IPS DF 4.7 (cell line): ENCODE measurements around the gene ACAD9.
"Not testable (repeated sequence)": the region's sequence is repeated elsewhere in the genome, so short reads cannot be mapped to it uniquely, and the experiment has no call there.

Source experiments
- DNase-seq: peaks from one replicate; pipeline ENCODE4 v3.0.0-alpha.2; 2013; ENCODE audit warnings: low spot score; ENCODE audit errors: extremely low read depth

The ACAD9 gene

DNA sequence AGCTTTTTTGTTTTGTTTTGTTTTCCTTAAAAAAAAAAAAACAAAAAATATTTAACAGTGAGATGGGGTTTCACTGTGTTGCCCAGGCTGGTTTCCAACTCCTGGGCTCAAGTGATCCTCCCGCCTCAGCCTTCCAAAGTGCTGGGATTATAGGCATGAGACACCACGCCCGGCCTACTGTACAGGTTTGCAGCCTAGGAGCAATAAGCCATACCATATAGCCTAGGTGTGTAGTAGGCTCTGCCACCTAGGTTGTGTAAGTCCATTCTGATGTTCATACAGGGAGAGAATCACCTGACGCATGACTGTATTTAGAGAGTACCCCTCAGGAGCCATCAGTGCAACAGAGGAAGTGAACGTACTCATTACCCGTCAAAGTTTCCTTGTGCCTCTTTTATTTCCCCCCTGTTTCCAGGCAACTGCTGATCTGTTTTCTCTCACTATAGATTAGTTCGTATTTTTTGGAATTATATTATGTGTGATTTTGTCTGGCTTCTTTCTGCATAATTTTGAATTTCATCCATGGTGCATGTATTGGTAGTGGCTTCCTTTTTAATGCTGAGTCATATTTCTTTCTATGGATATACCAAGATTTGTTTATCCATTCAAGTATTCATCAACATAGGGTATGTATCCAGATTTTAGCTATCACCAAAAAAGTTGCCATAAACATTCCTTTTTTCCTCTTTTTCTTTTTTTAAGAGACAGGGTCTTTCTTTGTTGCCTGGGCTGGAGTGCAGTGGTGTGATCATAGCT is 9.9 kb downstream of the ACAD9 start:
- no peak for DNase-seq

DNA sequence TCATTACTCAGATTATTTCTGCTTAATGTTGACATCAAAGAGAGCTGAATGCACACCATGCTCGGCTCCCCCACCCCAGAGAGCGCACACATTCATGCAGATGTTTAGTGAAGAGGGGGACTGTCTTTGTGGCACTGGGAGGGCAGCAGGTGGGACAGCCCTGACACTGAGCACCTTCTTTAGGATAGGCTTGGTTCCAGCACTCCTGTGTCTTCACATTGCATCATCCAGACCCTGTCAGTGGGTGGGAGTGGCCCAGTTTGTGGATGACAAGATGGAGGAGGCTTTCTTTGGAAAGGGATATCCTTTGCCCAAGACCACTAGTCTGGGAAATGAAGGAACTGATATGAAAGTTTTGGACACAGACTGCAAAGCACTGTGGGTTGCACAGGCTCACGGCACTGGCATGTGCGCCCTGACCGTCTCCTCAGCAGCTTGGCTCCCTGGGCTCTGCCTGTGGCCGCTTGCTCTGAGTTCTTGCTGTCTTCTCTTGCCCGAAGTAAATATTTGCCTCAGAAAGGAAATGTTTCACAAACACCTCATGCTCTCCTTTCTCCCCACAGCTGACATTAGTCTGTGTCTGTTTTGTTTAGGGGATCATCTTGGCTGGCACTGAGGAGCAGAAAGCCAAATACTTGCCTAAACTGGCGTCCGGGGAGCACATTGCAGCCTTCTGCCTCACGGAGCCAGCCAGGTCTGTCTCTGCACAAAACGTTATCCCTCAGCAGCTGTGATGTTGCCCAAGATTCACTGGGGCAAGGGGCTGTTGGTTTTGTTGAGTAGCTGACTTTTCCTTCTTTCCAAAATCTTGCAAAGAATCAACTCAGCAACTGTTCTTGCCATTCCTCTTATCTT is 16.6 kb downstream of the ACAD9 start:
- DNase-seq, result no peak

DNA sequence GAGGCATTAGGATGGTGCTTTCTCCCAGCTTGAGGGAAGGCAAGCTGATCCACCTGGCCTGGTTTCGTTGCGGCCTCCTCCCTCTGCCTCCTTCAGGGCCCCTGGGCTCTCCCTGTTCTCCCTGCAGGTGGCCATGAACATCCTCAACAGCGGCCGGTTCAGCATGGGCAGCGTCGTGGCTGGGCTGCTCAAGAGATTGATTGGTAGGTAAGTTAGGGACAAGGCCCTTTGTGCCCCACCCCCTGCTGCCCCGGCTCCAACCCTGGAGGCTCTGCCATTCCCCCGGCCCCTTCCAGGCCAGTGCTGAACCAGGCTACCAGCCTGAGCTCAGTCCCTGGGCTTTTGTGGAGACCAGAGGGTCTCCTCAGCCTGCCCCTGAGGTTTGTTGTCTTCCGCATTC is 23.0 kb downstream of the ACAD9 start:
- DNase-seq, result no peak

DNA sequence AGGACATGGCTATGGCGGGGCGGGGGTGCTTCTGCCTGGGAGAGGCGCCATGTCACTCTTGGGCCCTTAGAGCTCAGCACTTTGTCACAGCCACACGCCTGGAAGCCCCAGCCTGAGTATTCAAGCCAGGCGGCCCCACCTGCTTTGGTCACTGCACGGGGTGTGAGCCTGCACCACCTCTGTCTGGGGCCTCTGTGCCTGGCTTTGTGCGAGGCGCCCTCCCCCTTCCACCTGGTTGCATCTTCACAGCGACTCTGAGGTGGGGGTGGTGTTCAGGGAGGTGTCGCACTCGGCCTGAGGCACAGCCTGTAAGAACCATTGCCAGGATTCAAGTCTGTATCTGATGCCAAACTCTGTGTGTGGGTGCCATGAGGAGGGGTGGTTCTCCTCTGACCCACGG is 24.1 kb downstream of the ACAD9 start:
- DNase-seq, result no peak

DNA sequence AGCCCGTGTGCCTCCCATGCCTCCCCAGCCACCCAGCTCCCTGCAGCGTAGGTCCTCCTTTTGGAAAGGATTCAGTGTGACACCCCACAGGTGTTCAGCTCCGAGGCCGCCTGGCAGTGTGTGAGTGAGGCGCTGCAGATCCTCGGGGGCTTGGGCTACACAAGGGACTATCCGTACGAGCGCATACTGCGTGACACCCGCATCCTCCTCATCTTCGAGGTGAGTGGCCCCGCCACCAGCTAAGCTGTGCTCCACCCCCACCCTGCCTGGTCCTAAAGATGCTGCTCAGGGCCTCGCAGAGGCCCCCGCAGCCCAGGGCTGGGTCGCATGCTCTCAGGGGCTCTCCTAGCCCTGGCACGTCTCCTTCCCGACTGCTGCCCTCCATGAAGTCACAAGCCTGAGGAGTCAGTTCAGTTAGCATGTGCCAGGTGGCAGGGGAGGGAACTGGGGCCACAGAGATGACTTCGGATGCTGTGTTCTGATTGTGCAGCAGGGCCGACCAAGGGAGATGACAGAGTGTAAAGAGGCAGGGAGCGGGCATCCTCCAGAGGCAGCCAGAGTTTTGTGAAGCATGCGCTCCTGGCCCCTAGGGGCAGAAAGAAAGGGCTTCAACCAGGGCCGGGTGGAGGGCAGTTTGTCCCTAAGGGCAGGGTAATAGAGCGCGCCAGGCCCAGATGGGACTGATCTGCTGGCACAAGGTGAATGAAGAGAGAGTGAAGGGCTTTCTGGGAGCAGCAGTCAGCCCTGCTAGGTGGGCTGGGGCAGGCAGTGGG is 26.8 kb downstream of the ACAD9 start:
- no peak for DNase-seq

DNA sequence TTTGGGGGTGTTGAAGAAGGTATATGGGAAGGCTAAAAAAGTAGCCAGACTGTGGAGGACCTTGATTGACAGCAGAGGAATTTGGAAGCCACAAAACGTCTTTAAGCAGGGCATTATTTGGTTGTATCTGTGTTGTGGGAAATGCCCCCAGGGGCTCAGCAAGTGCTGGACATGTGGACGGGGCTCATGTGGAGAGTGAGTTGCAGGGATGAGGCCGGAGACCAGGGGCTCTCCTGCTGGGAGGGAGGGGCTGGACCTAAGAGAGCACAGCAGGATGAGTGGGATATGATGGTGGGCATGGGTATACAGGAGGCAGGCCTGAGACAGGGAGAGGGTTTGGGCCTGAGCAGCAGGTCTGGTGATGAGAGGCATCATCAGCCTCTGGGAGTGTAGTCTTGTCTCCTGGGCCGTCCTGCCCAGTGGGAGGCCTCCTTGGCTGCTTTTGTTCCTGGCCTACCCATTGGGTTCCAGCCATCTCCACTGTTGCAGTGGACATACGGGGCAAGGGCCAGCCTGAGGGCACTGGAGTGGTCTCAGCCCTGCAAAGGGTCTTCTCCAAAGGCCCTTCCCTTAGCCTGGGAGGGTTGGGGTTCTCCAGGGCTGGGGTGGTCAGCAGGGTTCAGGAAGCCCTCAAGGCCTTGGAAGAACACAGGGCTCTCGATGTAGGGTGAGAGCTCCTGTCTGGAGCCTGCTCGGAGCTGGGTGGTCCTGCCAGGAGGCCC is 27.5 kb downstream of the ACAD9 start:
- no peak for DNase-seq

DNA sequence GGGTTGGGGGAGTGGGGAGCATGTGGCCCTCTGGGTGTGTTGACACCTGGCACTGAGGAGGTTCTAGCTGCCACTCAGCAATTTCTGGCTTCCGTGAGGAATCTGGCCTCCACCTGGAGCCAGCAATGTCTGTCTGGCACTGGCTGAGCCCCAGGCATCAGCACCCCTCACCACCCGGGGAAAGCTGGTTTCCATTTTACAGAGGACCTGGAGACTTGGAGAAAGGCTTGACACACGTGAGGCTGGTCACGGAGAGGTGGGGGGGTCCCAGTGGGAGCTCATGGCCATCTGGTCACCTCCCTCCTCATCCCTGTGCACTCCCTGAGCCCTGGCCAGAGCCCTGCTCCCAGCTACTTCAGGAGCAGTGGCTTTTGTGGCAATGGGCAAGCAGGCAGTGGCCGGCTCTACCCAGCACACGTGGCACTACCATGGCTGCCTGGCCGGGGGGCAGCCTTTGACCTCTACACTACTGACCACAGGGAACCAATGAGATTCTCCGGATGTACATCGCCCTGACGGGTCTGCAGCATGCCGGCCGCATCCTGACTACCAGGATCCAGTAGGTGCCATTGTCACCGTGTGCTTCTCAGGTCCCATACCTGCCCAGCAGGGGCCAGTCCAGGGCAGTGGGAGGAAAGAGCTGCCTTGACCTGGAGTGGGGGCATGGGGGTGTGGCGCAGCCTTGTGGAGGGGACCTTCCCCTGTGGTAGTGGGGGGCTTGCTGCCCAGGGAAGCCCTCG is 28.5 kb downstream of the ACAD9 start:
- DNase-seq, result no peak

DNA sequence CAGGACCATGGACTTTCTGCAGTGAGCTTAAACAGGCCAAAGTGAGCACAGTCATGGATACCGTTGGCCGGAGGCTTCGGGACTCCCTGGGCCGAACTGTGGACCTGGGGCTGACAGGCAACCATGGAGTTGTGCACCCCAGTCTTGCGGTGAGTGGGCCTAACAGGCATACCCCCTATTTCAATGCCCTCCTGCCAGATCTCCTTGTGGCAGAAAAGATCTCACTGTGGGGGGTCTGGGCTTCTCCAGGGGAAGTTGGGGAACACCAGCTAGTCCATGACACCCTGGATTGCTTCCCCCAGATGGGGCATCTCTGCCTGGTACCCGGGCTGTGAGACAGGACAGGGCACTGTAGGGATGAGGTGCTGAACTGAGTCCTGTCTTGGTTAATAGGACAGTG is 29.5 kb downstream of the ACAD9 start:
- no peak for DNase-seq

DNA sequence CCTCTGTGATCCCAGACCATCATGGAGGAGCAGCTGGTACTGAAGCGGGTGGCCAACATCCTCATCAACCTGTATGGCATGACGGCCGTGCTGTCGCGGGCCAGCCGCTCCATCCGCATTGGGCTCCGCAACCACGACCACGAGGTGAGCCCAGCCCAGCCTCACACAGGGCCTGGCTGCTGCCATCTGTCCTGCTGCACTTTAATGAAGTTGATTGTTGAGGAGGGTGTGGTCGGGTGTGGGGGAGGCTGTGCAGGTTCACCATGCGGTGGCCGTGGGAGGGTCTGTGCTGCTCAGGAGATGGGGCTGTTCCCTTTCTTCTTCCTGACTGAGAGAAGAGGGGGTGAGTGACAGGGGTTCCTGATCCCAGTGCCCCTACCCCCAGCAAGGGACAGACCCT is 30.6 kb downstream of the ACAD9 start:
- DNase-seq, result no peak

DNA sequence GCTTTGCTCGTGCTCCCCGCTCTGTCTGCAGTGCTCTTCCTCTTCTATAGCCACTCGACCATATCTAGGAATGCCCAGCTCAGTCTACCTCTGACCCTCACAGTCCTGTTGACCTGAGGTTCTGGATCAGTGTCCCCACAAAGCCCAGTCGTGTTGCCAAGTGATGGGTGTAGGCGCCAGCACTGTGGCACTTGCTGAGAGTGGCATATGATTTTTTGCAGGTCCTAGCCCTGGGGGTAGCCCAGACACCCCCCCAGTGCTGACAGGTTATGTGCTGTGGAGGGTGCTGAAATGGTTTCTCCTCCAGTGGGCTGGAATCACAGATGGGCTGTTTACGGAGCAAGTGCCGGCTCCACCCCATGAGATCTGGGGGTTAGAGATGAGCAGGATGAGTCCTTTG is 32.5 kb downstream of the ACAD9 start:
- no peak for DNase-seq

DNA sequence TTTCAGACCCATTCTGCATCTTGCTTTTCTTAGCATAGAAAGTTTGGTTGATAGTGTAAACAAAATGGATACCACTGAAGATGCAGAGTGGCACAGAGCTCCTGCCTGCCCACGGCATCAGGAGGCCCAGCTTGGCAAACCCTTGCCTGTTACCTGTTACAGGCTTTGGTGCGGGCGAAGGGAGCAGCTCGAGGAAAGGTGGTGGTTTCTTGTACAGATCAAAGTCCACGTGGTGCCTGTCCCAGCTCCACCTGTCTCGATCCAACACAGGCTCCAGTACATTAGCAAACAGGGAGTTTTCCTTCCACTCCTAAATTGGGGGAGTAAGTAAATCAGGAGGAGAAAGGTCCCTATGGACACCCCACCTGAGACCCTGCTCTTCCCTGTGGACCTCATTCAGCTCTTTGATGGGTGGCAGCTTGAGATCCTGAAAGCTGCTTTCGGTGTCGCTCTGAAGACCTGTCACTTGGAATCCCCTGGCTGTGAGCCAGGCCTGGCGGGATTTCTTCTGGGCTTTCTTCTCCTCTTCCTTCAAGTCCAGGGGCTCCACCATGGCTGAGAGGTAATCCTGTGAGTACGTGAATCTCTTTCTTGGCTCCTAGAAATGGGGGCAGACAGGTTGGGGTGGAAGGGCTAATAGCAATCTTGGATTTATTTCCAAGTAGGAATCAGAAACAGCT is 35.7 kb downstream of the ACAD9 start:
- no peak for DNase-seq

DNA sequence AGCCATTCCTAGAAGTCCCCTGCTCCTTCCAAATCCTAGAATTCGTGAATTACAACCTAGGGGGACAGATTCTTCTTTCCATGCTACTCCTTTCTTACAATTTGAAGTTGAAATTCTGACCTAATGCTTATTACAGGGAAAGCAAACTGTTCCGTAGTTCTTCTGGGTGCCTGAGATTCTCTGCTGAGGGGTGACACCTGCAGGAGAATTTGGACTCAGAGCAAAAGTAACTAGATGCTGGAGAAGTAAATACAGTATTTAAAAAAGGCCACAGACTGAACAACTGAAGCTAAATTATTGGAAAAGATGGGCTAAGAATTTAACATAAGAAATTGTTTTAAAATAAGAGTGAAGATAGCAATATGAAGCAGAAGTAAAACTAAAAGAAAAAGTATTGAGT is 37.9 kb downstream of the ACAD9 start:
- no peak for DNase-seq

DNA sequence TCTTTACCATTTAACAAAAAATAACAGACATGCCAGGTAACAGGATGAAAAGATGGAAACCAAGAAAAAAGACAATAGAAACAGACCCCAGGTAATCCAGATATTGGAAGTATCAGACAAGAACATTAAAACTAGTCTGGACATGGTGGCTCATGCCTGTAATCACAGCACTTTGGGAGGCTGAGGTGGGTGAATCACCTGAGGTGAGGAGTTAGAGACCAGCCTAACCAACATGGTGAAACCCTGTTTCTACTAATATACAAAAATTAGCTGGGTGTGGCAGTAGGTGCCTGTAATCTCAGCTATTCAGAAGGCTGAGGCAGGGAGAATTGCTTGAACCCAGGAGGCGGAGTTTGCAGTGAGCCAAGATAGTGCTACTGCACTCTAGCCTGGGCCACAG is 40.6 kb downstream of the ACAD9 start:
- DNase-seq, result no peak

DNA sequence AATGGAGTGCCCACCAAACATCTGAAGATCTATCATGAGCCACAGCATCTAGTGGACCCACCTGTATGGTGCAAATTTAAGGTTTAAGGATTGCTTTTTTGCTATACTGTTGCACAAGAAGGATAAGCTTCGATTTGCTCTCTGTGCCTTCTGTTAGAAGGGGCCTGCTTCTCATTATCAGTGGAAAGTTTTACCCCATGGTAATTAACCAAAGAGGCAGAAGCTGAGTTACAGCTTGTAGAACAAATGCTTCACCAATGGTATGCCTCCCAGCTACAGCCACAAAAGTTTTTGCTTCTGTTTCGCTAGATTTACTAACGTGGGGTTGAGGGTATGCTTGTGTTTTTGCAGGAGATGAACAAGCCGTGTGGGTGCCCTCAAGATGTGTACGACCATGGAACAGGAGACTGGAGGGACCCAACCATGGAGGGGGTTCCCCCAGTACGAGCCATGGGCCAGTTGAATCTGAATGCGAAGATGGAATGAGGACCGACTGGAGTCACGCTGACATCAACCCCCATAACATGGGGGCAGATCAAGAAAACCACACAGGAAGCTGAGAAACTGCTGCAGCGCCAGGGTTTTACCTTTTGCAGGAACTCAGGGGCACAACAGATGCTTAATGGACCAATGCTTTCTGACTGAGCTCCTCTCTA is 43.5 kb downstream of the ACAD9 start:
- DNase-seq, result no peak

DNA sequence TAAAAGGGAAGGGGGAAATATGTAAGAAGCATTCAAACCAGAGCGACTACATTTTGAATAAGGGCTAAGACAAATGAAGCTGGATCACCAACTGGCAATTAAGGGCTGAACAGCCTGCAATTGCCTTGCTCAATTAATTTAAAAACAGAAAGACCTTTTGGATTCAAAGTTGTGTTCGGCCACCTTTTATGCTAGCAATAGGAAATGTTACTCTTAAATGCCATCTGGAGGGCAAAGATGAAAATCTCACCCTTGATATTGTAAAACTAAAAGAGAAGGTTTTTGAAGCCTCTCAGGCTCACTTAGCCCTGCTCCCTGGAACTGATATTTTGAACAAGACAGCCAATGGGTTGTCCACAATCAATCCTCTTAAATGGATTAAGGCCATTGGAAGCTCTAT is 44.2 kb downstream of the ACAD9 start:
- no peak for DNase-seq

DNA sequence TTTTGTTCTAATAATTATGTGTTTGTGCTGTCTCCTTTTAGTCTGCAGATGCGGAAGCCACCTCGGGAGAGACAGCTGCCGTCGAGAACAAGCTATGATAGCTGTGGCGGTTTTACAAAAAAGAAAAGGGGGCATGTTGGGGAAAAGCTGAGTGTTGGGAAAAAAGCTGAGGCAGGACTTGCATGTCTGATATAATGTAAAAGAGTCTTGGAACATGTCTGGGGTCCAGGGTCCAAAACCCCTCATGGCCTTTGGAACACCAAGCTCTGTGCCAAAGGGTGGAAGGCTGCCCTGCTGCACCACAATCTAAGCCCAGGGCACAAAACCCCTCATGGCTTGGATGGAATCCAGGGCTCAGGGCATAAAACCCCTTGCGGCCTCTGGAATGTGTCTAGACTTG is 44.6 kb downstream of the ACAD9 start:
- DNase-seq, result not testable (repeated sequence)

DNA sequence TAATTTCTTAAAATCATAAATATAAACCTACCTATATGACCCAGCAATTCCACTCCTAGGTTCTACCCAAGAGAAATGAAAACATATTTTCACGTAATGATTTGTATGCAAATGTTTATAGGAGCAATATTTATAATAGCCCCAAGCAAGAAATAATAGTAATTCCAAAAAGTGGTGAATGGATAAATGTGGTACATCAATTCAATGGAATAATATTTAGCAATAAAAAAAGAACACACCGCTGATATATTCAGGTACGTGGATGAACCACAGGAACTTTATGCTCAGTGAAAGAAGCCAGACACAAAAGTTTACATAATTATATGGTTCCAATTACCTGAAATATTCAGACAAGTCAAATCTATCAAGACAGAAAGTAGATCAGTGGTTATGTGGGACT is 49.9 kb downstream of the ACAD9 start:
- DNase-seq, result no peak

DNA sequence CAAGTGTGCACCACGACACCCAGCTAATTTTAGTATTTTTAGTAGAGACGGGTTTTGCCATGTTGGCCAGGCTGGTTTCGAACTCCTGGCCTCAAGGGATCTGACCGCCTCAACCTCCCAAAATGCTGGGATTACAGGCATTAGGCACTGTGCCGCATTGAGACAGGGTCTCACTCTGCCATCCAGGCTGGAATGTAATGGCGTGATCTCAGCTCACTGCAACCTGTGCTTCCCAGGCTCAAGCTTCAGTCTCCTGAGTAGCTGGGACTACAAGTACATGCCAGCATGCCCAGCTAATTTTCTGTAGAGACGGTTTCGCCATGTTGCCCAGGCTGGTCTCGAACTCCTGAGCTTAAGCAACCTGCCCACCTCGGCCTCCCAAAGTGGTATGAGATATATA is 51.6 kb downstream of the ACAD9 start:
- no peak for DNase-seq

DNA sequence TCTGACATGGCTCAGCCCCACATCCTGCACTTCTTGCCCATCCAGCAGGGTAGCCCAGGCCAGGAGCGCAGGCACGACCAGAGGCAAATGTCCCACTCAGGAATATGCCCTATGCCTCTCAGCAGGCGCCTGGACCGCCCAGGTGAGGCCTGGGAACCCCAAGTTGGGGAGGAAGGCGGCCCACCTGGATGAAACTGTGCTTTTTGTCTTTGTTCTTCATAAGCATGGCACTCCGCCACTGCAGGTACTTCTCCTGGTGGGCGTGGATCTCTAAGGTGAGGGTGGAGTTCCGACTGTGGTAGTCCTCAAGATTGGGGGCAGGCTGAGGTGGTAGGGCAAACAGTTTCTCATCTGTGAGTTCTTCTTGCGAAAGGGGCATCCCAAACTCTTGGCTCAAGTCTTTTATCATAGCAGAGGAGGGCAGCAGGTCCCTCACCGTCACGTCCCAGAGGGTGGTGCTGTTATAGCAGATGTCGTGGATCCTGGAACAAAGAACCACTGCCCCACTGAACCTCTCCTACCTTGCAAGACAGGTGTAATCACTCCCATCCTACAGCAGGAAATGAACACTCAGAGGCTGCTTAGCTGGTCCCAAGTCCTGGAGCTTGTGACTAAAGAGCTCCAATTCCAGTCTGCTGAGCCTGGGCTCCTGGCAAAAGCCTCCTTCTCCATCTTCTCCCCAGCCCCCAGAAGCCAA is 53.2 kb downstream of the ACAD9 start:
- no peak for DNase-seq
